C1 segment of cervical spinal cord (tissue), 14 donors: ENCODE results near the gene USP2.
A peak's percentile ranks its signal among the peaks of the same experiment; 100 is the strongest.

Source experiments
- DNase-seq, 14 donors: peaks; one replicate each; lab custom pipeline; 2025; lab: John Stamatoyannopoulos, UW

Gene USP2

DNA sequence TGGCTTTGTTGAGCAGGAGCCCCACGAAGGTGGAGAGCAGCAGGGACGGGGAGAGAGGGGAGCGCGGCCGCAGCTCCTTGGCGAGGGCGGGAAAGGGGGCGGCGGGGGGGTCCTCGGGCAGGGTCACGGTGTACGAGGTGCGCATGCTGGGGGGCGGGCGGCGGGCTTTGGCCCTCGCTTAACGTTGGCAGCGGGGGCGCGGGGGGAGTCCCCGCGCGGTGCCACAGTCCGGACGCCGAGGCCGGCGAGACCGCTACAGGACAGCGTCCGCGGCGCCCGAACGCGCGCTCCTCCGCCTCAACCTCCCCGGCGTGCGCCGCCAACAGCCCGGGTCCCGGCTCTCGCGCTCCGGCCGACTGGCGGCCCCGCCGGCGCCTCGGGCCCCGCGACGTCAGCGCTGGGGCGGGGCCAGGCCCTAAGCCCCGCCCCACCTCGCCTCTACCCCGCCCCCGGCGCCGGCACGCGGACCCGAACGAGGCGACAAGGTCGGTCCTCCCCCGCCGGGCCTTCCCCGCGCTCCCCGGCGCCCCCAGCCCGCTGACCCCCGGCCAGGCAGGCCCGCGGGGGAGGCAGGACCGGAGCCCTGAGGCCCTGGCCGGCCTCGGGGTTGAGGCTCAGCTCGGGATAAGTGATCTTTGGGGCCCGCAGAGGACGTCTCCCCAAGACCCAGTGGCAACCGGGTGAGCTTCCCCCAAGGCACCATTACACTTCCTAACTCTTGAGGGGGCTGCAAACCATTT is 17.5 kb downstream of the USP2 start:
- DNase-seq, result peak in 9 of 14 donors; percentile 25 to 71 (median 54)

GRCh38 chr11:119363081-119363850 is 18.2 kb downstream of the USP2 start:
- DNase-seq, result peak in 4 of 14 donors; percentile 34 to 88 (median 48)

DNA sequence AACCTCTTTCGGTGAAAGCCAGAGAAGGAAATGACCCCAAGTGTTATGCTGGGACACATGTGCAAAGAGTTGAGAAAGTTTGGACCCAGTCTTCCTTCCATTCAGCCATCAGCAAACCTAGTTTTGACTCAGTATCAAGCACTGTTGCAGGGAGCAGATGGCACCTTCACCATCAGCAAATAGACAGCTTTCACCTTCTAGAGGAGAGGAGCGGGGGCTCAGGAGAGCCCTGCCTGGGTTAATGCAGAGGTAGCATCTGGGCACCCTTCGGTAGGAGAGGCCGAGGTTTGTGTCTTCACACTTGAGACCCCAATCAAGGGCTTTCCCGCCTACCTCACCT is 18.8 kb downstream of the USP2 start:
- peak in 1 of 14 donors; percentile 88 for DNase-seq

- peak in 1 of 14 donors; percentile 58 for DNase-seq
These were observed 19.4 kb downstream of the USP2 start for GRCh38 chr11:119361941-119362725.

GRCh38 chr11:119361056-119361787 is 20.3 kb downstream of the USP2 start:
- peak in 6 of 14 donors; percentile 28 to 82 (median 50) for DNase-seq

GRCh38 chr11:119359365-119360214 is 21.9 kb downstream of the USP2 start:
- DNase-seq, result peak in 1 of 14 donors; percentile 24

DNA sequence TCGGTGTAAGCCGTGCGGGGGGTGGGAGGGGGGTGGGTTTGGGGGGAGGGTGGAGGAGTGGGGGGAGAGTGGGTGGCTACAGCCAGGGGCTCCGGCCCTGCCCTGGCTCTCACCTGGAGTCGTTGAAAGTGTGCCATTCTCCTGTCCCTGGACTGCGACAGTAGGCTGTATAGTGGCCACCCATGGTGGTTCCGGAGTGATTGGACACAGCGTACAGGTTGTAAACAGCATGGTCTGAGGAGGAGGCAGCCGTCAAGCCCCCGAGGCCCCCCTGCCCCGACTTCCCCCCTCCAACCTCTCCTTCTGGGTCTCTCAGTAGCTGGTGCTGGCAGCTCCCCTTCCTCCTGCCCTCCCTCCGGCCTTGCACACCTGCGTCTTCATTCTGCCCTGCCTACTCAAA is 24.4 kb downstream of the USP2 start:
- DNase-seq, result no peak

- peak in 11 of 14 donors; percentile 33 to 74 (median 56) for DNase-seq
These were observed 25.0 kb downstream of the USP2 start for GRCh38 chr11:119356349-119357031.

DNA sequence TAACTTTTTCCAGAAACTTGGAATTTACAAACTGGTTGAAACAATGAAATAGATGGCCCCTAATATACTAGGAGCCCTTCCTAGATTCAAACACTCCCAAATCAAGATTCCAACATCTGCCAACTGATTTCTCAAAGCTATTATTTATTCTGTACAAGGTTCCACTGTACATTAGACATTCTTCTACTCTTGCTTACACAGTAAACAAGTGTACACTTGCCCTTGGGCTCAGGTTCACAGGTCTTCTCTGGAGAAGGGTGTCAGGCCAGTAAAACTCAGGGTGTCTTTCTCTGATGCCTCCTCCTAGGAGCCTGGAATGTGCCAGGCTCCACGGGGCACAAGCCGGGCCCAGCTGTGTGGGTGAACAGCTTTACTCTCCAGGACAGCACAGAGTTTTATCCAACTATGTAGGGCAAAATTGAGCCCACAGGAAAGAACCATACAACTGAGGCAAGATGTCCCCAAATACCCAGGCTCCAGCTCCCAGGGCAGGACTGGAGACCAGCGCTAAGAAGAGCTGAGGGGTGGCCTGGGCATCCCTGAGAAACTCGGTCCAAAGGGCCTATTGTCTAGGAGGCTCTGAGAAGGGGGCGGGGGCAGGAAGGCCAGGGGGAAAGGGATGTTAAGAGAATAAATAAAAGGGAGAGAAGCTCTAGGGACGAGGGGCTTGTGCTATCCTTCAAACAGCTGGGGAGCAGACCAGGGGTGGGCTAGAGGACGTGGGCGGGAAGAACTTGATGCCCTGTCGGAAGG is 26.2 kb downstream of the USP2 start:
- no peak for DNase-seq

DNA sequence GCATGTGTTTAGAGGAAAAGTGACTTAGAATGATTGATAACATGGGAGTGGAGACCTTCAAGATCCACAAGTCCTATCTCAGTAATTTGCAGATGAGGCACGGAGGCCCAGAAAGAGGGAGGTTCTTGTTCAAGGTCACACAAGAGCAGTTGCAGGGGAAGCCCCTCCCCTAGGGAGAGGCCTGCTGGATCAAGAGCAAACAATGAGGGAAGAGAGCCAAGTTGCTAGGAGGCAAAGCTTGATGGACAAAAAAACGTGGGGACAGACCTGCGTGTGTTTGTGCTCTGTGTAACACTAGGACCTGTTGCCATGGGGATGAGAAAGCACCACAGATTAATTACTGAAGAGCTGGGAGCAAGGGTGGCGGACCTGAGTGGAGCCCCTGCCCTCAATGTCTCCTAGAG is 28.6 kb downstream of the USP2 start:
- peak in 1 of 14 donors; percentile 33 for DNase-seq

- no peak for DNase-seq
These were observed 30.3 kb downstream of the USP2 start for GRCh38 chr11:119351232-119351631.

DNA sequence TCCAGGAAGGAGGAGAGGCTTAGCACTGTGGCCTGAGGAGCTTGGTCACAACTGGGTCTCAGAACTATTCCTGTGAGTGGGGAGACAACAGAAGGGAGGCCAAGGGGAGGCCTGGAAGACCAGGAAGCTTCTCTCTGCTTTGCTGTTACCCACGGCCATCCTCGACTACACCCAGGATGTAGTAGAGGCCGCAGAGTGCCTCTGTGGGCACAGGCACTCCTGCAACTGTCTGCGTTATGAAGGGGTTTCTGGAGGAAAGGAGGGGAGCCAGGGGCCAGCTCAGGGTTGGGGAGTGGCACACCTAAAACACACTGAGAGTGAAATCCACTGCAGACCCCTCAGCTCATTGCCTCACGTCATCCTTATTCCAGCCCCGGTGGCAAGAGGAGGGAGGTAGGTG is 31.2 kb downstream of the USP2 start:
- DNase-seq, result no peak

DNA sequence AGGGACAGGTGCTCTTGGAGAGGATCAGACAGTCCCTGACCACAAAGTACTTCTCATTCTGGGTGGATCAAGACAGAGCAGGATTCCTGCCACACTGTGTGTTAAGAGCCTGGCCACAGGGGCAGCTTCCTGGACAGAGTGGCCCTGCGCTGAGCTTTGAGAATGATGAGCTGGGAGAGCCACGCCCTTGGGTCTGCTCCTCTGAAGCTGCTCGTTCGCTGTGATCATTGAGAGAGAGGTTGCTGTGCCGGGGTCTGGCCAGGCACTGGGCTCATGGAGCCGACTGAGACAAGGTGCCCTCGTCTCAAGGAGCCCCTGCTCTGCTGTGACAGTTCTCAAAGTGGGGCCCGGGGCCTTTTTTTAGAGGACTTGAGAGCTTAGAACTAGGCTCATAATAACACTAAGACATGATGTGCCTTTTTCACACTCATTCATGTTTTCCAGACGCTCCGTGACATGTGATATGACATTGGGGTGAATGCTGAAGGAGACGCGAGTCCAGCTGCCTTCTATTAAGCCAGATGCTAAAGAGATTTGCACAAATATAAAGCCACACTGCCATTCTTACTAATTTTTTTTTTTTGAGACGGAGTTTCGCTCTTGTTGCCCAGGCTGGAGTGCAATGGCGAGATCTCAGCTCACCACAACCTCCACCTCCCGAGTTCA is 33.4 kb downstream of the USP2 start:
- no peak for DNase-seq

DNA sequence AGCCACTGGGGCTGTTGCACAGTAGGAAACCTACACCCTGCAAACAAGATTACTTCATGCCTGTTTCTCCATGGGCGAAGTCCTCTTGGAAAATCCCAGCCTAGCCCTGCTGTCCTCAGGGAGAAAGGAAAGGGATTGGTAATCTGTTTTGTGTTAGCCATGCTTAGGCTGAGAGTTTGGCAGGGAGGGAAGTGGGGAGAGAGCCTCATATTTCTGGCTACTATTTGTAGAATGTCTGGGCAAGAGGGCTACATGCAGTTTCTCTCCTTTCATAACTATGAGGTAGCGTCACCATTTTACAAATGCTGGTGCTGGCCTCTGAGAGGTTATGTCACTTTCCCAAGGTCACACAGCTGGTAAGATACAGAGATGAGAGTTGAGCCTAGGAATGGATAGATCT is 34.2 kb downstream of the USP2 start:
- no peak for DNase-seq

GRCh38 chr11:119346605-119347004 is 34.9 kb downstream of the USP2 start, which contains the start of gene MFRP:
Gene MFRP, minus strand, starts transcription at chr11:119346705. Its CDS starts 192 bp downstream, at chr11:119346513.
- no peak for DNase-seq

DNA sequence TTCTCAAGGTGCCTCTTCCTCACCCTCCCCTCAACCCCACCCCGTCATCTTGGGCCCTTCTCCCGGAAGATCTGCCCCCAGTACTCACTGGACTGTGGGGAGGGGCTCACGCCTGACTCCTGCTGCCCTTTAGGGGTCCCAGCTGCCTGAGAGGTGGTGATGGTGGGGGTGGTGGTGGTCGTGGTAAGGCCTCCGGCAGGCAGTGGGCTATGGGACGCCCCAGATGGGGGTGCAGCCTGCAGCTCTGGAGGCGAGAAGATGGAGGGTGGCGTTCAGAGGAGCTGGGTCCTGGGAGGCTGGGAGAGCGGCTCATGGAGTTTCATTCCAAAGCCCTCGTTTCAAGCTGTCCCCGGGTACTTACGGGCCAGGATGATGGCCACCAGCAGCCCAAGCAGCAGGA is 35.8 kb downstream of the USP2 start:
- no peak for DNase-seq

GRCh38 chr11:119344291-119345010 is 37.0 kb downstream of the USP2 start:
- no peak for DNase-seq

GRCh38 chr11:119343726-119344125 is 37.8 kb downstream of the USP2 start:
- no peak for DNase-seq
